T follicular helper cell (primary cell): ENCODE results near the gene SLC2A9.
"Not testable (repeated sequence)": the region's sequence is repeated elsewhere in the genome, so short reads cannot be mapped to it uniquely, and the experiment has no call there.

Experiments used
- DNase-seq: peaks from one replicate; pipeline ENCODE4 v3.0.0-alpha.2; 2020; ENCODE audit warnings: low read depth

Gene SLC2A9

GRCh38 chr4:9826551-9826950 lies 194.7 kb downstream of the SLC2A9 start:
- no peak for DNase-seq

GRCh38 chr4:9825049-9825448 lies 196.2 kb downstream of the SLC2A9 start:
- no peak for DNase-seq

- DNase-seq, result no peak
Measured at GRCh38 chr4:9820343-9820742, 201.0 kb downstream of the SLC2A9 start.

DNA sequence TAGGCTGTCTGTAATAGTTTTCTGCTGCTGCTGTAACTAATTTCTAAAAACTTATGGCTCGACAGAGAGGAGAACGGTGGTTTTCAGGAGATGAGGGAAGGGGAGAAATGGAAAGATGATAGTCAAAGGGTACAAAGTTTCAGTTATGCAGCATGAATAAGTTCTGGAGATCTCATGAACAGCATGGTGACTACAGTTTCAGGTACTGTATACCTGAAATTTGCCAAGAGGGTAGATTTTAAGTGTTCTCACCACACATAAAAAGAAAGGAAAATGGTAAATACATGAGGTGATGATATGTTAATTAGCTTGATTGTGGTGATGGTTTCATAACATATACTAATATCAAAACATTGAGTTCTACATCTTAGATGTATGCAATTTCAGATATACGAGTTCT lies 205.0 kb downstream of the SLC2A9 start:
- DNase-seq, result no peak

- DNase-seq, result no peak
Measured at GRCh38 chr4:9812501-9813340, 208.6 kb downstream of the SLC2A9 start.

DNA sequence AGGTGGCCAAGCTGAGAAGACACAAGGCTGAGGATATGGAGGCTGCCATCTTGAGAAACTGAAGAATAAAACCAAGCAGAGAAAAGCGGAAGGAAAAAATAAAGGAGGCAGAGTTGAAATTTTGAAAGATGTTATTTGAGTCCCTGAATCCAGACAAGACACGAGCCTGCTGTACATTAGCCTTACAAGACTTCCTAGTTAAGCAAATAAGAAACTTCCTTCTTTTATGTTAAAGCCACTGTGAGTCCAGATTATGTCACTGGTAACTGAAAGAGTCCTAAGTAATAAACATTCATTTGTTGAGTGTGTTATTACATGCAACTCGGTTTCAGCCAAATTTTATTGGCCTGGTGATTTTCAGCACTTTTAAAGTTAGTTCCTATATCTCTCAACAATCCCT lies 209.5 kb downstream of the SLC2A9 start:
- no peak for DNase-seq

DNA sequence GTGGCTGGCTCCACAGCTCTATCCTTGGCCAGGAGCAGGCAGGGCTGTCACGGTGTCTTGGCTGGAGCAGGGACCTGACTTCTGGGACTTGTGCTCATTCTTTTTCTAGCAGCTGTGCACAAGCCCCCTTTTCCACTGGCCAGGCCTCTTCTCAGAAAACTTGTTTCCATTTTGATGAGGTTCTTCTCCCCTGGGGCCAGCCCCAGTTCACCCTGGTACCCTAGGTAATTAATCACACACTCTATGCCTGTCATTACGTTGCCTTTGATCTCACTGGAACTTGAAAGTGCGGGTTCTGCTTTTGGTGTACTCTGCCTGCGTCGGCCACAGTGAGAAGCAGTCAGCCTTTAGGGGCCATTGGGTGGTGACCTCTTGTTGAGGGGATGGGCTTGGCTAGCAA lies 213.2 kb downstream of the SLC2A9 start:
- no peak for DNase-seq

DNA sequence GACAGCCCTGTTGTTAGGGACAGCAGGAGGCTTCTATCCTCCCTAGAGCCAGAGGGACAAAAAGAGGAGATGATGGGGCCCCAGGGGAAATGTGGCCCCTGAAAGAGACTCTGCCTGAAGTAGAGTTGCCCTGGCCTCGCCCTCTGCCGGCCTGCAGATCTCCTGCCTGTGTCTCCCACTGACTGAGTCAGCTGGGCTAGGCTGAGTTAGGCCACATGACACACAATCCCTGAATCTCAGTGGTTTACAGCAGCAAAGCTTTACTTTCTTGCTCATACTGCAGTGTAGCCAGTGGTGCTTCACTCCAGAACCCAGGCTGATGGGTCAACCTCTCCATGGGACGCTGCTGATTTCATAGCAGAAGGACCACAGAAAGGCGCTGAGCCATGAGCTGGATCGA lies 216.4 kb downstream of the SLC2A9 start:
- no peak for DNase-seq

DNA sequence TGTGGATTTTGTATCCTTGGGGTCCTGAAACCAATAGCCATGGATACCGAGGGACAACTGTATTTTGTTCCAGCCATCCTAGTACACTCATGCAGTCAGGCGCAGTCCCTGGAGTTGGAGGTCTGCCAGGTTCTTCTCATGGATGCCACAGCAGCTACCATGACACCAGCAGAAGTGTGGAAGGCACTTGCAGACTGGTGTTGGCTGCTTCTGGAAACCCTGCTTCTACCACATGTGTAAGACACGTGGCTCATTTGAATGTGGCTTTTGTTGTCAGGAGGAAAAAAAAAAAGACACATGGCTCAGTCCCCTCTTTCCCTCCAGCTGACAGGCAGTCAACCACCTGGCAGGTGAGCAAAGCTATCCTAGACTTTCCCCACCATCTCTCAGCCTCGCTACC lies 220.4 kb downstream of the SLC2A9 start:
- no peak for DNase-seq

DNA sequence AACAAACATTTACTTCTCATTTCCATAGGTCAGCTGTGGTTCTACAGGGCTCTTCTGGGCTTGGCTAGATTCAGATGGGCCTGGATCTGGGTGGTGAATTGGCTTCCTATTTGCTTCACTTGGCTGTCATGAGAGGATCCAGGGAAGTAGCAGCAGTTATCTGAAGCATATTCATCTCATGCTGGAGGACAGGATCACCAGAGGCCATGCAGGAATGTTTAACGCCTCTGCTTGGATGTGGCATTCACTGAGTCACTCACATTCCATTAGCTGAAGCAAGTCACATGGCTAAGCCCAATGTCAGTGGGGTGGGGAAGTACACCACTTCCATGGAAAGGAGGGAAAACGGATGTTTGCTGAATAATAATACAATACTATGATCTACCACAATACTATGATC lies 224.7 kb downstream of the SLC2A9 start:
- not testable (repeated sequence) for DNase-seq

GRCh38 chr4:9792381-9792780 lies 228.9 kb downstream of the SLC2A9 start:
- no peak for DNase-seq

- not testable (repeated sequence) for DNase-seq
Measured at GRCh38 chr4:9785891-9786290, 235.4 kb downstream of the SLC2A9 start.

- no peak for DNase-seq
Measured at GRCh38 chr4:9782136-9782436, 239.2 kb downstream of the SLC2A9 start.

- DNase-seq, result no peak
Measured at GRCh38 chr4:9781343-9782135, 239.8 kb downstream of the SLC2A9 start, which contains the start of gene DRD5. DRD5 (plus strand) TSS chr4:9781634; CDS start chr4:9782030, 396 bp downstream.
